ENCODE measurements around the gene CEP85L. TPM values are rescaled to one million over a fixed set of nuclear protein-coding genes. Genes with fewer than 3 reads are reported as not detected.

CEP85L gene
- total and polyA plus RNA-seq, 10 of the 15 experiments (the other 5 are each of a cell fraction or from before 2014, with no cell fraction given) = 1.8 to 10.9 (median 7.1) TPM

DNA sequence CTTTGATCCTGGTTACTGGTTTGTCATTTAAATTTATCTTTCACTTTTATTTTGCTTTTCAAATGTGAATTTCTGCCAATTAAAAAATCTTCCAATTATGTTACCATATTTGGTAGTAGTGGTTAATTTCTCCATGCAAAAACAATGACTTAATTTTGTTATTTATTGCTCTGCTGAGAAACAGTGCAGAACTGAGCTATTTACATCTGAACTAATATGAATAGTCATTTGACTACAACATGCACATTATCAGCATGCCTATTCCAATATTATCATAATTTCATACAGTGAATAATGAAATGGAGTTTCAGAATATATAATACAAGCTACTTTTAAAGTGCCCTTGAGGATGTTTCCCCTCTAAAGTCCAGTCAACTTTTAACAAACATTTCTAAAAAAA lies 102.8 kb downstream of the CEP85L start (continued):
- no peak for TF ChIP-seq CTCF (IDR thresholded peaks at IDR 0.05 in 2 of 3, conservative IDR thresholded peaks at IDR 0.05 in 1 of 3; ENCODE audit: control insufficient read depth in 2 of 3, extremely low read depth in 1 of 3, insufficient read depth in 1 of 3, low read depth in 3 of 3, low read length in 3 of 3)

GRCh38 chr6:118548136-118548535 lies 103.3 kb downstream of the CEP85L start, which contains the start of gene PLN:
TSS of gene PLN (plus strand) at chr6:118548296. CDS start at chr6:118558922, 10,626 bp downstream.
- in situ Hi-C loops (cut with MboI) = loop anchor here (10.0 kb wide), 1 partner anchor 263 kb away; no protein-coding TSS in a partner anchor
- CTCF ChIA-PET = interaction anchor here (0.7 to 2.6 kb wide), 5 partner anchors 17 to 572 kb away, joined by 3 to 10 read pairs (median 5); no protein-coding TSS in a partner anchor
- no peak for FAIRE-seq
- Histone ChIP-seq H3K4me2 (ENCODE audit: control insufficient read depth, insufficient read depth) (no peak within 1 kb of the TSS), H4K20me1 (ENCODE audit: control insufficient read depth, insufficient read depth) (no peaks in the 10 kb centered on the region), H3K27me3 (replicated peaks in 1 of 2; ENCODE audit: control insufficient read depth in 2 of 2, insufficient read depth in 2 of 2, low read length in 1 of 2) (no peaks in the 10 kb centered on the region), H3K4me3 (no peak within 1 kb of the TSS), H3K79me2 (ENCODE audit: control insufficient read depth, insufficient read depth, low read length) (no peaks in the 10 kb centered on the region), H3K9me3 (replicated peaks; ENCODE audit: control insufficient read depth, insufficient read depth, low read length) (no peaks in the 10 kb centered on the region), H2AFZ (ENCODE audit: control insufficient read depth, low read depth, low read length) (no peak within 1 kb of the TSS), H3K4me1 (ENCODE audit: control insufficient read depth, insufficient read depth, low read length) (no peaks in the 10 kb centered on the region), H3K9ac (ENCODE audit: control insufficient read depth, insufficient read depth, low read length) (no peak within 1 kb of the TSS), H3K27ac (ENCODE audit: control insufficient read depth, insufficient read depth) (no peak within 1 kb of the TSS), H3K36me3 (ENCODE audit: control insufficient read depth in 2 of 2, insufficient read depth in 2 of 2, low read length in 1 of 2) (no peaks in the 10 kb centered on the region)
- POLR2A ChIA-PET = no interaction called here
- 94% methylated on average over 3 of the region's 3 CpGs for WGBS (ENCODE audit: insufficient coverage, insufficient replicate concordance, low lambda C conversion rate, missing lambda C conversion rate)
- intact Hi-C loops (cut with micrococcal nuclease; ENCODE audit: unreplicated experiment) = no loop called here
- RAD21 ChIA-PET (ENCODE audit: unreplicated experiment) = no interaction called here
- no peak for DNase-seq (ENCODE audit: low read depth, low spot score)
- SMC1A ChIA-PET (ENCODE audit: uncharacterized antibody, unreplicated experiment) = interaction anchor here (2.2 kb wide), 1 partner anchor 263 kb away, joined by 5 read pairs; no protein-coding TSS in a partner anchor
- no TSS peak for BruUV-seq (replicated peaks)
- TF ChIP-seq SMC3 (IDR thresholded peaks at IDR 0.05; ENCODE audit: borderline replicate concordance, low read length) (no peak), ZNF217 (IDR thresholded peaks at IDR 0.05) (no peak), BCL11A (IDR thresholded peaks at IDR 0.05; ENCODE audit: low read depth, low read length) (no peak), SREBF2 (IDR thresholded peaks at IDR 0.05; ENCODE audit: low read length) (no peak), CEBPZ (IDR thresholded peaks at IDR 0.05; ENCODE audit: low read depth, low read length) (no peak), BHLHE40 (IDR thresholded peaks at IDR 0.05; ENCODE audit: borderline replicate concordance in 1 of 2, low read depth in 2 of 2, low read length in 1 of 2) (no peak), SP1 (IDR thresholded peaks at IDR 0.05; ENCODE audit: low read depth, low read length) (no peak), CREB1 (IDR thresholded peaks at IDR 0.05; ENCODE audit: low read depth) (no peak), MAX (IDR thresholded peaks at IDR 0.05; ENCODE audit: low read depth, low read length) (no peak), ESRRA (IDR thresholded peaks at IDR 0.05; ENCODE audit: low read length) (no peak), SREBF1 (IDR thresholded peaks at IDR 0.05; ENCODE audit: low read length) (no peak), CREM (IDR thresholded peaks at IDR 0.05; ENCODE audit: low read depth) (no peak)
- ATAC-seq = no peak

Measured in GM12878 (cell line).